K562 (cell line): ENCODE measurements around the gene MYADML2. TPM values are rescaled to one million over a fixed set of nuclear protein-coding genes. Genes with fewer than 3 reads are reported as not detected.

Experiments used
- ATAC-seq: fragments of 200-7000 bp; cut with Tn5 transposase; 3 replicates; pipeline ENCODE4 v1.9.1; 2020; ENCODE audit warnings: moderate library complexity
- BruUV-seq: library from RNA; stranded (reverse); fragments of 400-500 nt; replicated peaks from 2 replicates; lab custom pipeline; 2021; lab: Mats Ljungman, UMichigan
- CTCF ChIA-PET: fragments of 300-600 bp; formaldehyde crosslinking; extraction: SDS; loops from one replicate; lab custom pipeline; 2021; ENCODE audit warnings: low intra/inter-chr PET ratio; lab: Yijun Ruan, JAX
- POLR2A ChIA-PET: fragments of 300-600, 350-650 bp; sonication (Branson Sonifier 250); formaldehyde crosslinking; extraction: SDS; loops from one replicate; lab custom pipeline; 2021; ENCODE audit warnings: antibody characterized with exemption, inconsistent platforms; lab: Yijun Ruan, JAX
- DNase-seq, 4 experiments: peaks; one replicate each; pipeline versions ENCODE4 v3.0.0 to v3.0.0-alpha.2; 2011 to 2018; ENCODE audit warnings: low spot score in 3 of 4, mixed read lengths in 3 of 4; ENCODE audit errors: extremely low read depth in 1 of 4
- FAIRE-seq: peaks from 2 replicates; lab custom pipeline; 2011; peaks lifted over from hg19 to GRCh38; lab: Jason Lieb, UNC
- H2AFZ ChIP-seq: 2 replicates; pipeline ENCODE4 v1.6.0; 2011; ENCODE audit warnings: low read depth, low read length, control low read depth, inconsistent platforms
- H3K27ac ChIP-seq: fragments of 200-600 bp; 3 replicates; pipeline ENCODE4 v1.8.0; 2011; ENCODE audit warnings: low read depth, mild to moderate bottlenecking, control low read depth, inconsistent platforms, low read length, moderate library complexity, mixed read lengths; ENCODE audit errors: extremely low read depth
- H3K27me3 ChIP-seq, 2 experiments: fragments of 300-600 bp in 1 of 2; 2 replicates in 1 of 2; 3 replicates in 1 of 2; pipeline versions ENCODE4 v1.6.0 to v1.8.0; 2011; ENCODE audit warnings: inconsistent platforms in 2 of 2, low read length in 2 of 2, mild to moderate bottlenecking in 1 of 2, mixed read lengths in 1 of 2, moderate library complexity in 1 of 2; ENCODE audit not compliant: control insufficient read depth in 2 of 2, insufficient read depth in 2 of 2
- H3K36me3 ChIP-seq: fragments of 300-600 bp; 3 replicates; pipeline ENCODE4 v1.8.0; 2011; ENCODE audit warnings: mild to moderate bottlenecking, low read length, inconsistent platforms; ENCODE audit not compliant: control insufficient read depth, insufficient read depth
- H3K4me1 ChIP-seq, 2 experiments: fragments of 200-600 bp in 1 of 2; replicated peaks in 1 of 2; 2 replicates in 1 of 2; 3 replicates in 1 of 2; pipeline versions ENCODE4 v1.5.1 to v1.8.0; 2011; ENCODE audit warnings: inconsistent platforms in 2 of 2, low read length in 2 of 2, mild to moderate bottlenecking in 1 of 2, mixed read lengths in 1 of 2, moderate library complexity in 1 of 2; ENCODE audit not compliant: control insufficient read depth in 2 of 2, insufficient read depth in 2 of 2
- H3K4me2 ChIP-seq: 2 replicates; pipeline ENCODE4 v1.6.1; 2011; ENCODE audit warnings: low read length, control low read depth, inconsistent platforms, mixed read lengths; ENCODE audit not compliant: insufficient read depth
- H3K4me3 ChIP-seq: fragments of 200-600 bp; sonication (generic), shearing (Covaris generic); 2 replicates; pipeline ENCODE4 v1.5.1; 2016; ENCODE audit warnings: control low read depth, inconsistent platforms
- H3K79me2 ChIP-seq: fragments of 200-600 bp; 3 replicates; pipeline ENCODE4 v1.8.0; 2011; ENCODE audit warnings: low read length, inconsistent platforms; ENCODE audit not compliant: control insufficient read depth, insufficient read depth
- H3K9ac ChIP-seq, 2 experiments: 2 replicates each; pipeline versions ENCODE4 v1.6.0 to v1.6.1; 2011; ENCODE audit warnings: low read depth in 2 of 2, low read length in 2 of 2, control low read depth in 1 of 2, inconsistent platforms in 1 of 2, mild to moderate bottlenecking in 1 of 2, mixed read lengths in 1 of 2; ENCODE audit not compliant: insufficient read depth in 1 of 2
- H3K9me1 ChIP-seq: one replicate; pipeline ENCODE4 v1.6.0; 2011; ENCODE audit warnings: inconsistent platforms, mild to moderate bottlenecking, low read length, moderate library complexity; ENCODE audit not compliant: control insufficient read depth, insufficient read depth
- H3K9me3 ChIP-seq: replicated peaks from 2 replicates; pipeline ENCODE4 v1.5.1; 2011; ENCODE audit warnings: low read depth, low read length, inconsistent platforms; ENCODE audit not compliant: control insufficient read depth, insufficient read depth
- H4K20me1 ChIP-seq: replicated peaks from 2 replicates; pipeline ENCODE4 v1.6.1; 2011; ENCODE audit warnings: low read length, inconsistent platforms, mixed read lengths; ENCODE audit not compliant: control insufficient read depth, insufficient read depth
- POLR2G ChIP-seq: fragments of 200-400 bp; formaldehyde crosslinking; IDR thresholded peaks from 2 replicates; pipeline ENCODE4 v1.6.1; 2017; ENCODE audit warnings: low read depth, mild to moderate bottlenecking, antibody characterized with exemption, low read length, moderate library complexity
- RBFOX2 ChIP-seq: fragments of 200-400 bp; formaldehyde crosslinking; IDR thresholded peaks from 2 replicates; pipeline ENCODE4 v1.6.1; 2017; ENCODE audit warnings: low read depth, mild to moderate bottlenecking, low read length, moderate library complexity
- TARDBP ChIP-seq: fragments of 450-650 bp; IDR thresholded peaks from 2 replicates; pipeline ENCODE4 v1.6.1; 2016
- WGBS: fragments of 100-300 bp; shearing (Covaris generic); methylation state at CpG from one replicate; pipeline ENCODE4 v1.1.6; 2016; ENCODE audit warnings: low coverage, mixed read lengths; ENCODE audit not compliant: insufficient coverage; ENCODE audit errors: missing lambda C conversion rate; 5-methylcytosine and 5-hydroxymethylcytosine counted together
- in situ Hi-C: fragments of 300-500 bp; cut with MboI; formaldehyde crosslinking; loops from 4 replicates; pipeline ENCODE4 v1.15.0; 2018; ENCODE audit warnings: inconsistent platforms, mixed read lengths
- intact Hi-C: fragments of 100-400 bp; cut with micrococcal nuclease; formaldehyde crosslinking; loops from 2 replicates; pipeline ENCODE4 v1.14.2; 2022
- polyA plus RNA-seq, 8 experiments: library from polyadenylated mRNA; depleted of rRNA in 4 of 8; stranded (reverse) in 5 of 8; unstranded in 3 of 8; fragments of >200 nt; fragmentation: Nextera tagmentation in 2 of 8; fragmentation: Illumina TruSeq in 1 of 8; extraction: Ambion mirVana in 2 of 8; extraction: Trizol in 1 of 8; gene quantifications; 2 replicates each; pipeline versions ENCODE4 v1.2.1 to v1.2.3, GENCODE V29; 2011 to 2014; ENCODE audit warnings: inconsistent platforms in 1 of 8, missing spikeins in 1 of 8
- total RNA-seq, 7 experiments: library from RNA; depleted of rRNA in 6 of 7; stranded (reverse); fragments of >200 nt in 6 of 7; fragmentation: Illumina TruSeq in 2 of 7; extraction: Trizol in 2 of 7; gene quantifications; 2 replicates each; pipeline versions ENCODE4 v1.2.1 to v1.2.3, GENCODE V29; 2011 to 2021; ENCODE audit warnings: low replicate concordance in 1 of 7
- TF ChIP-seq, protein P1 (sequence below): sonication (generic); formaldehyde crosslinking; IDR thresholded peaks from 2 replicates; pipeline ENCODE4 v1.8.0; 2023; ENCODE audit warnings: mild to moderate bottlenecking, missing genetic modification reagents

The MYADML2 gene
- total and polyA plus RNA-seq, 9 of the 15 experiments (the other 6 are each of a cell fraction or from before 2014, with no cell fraction given), result not detected

DNA sequence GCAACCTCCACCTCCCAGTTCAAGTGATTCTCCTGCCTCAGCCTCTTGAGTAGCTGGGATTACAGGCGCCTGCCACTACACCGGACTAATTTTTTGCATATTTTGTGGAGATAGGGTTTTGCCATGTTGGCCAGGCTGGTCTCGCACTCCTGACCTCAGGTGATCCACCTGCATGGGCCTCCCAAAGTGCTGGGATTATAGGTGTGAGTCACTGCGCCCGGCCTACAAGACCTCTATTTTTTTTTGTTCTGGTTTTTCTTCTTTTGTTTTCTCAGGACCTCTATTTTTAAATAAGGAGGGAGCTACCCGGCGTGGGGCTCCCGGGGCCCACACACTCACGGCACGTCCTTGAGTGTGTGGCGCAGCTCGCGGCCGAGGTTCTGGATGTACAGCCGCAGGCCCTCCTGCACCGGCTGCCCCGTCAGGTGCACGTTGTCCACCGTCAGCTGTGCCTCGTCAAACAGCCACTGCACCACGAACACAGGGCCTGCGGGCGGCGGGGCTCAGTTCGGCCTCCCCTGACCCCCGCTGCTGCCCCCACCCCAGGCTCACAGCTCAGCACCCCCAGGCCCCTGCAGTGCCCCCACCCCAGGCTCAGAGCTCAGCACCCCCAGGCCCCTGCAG is 8.1 kb upstream of the MYADML2 start:
- peaks cover 7 to 55% of the 10 kb centered on the region in 2 experiments; a peak in 4 of 5 replicates for H3K4me1 ChIP-seq
- no peak overlapping the region for H2AFZ ChIP-seq
- H3K27ac ChIP-seq, result no peak overlapping the region
- no peak overlapping the region for H3K4me3 ChIP-seq
- BruUV-seq, result no TSS peak
- H3K4me2 ChIP-seq, result no peak overlapping the region
- no peak for TF ChIP-seq TARDBP
- peak; percentile 40; the same call in 1 of the 2 replicates for TF ChIP-seq POLR2G
- peak; percentile 58 for TF ChIP-seq RBFOX2
- TF ChIP-seq, protein P1, sequence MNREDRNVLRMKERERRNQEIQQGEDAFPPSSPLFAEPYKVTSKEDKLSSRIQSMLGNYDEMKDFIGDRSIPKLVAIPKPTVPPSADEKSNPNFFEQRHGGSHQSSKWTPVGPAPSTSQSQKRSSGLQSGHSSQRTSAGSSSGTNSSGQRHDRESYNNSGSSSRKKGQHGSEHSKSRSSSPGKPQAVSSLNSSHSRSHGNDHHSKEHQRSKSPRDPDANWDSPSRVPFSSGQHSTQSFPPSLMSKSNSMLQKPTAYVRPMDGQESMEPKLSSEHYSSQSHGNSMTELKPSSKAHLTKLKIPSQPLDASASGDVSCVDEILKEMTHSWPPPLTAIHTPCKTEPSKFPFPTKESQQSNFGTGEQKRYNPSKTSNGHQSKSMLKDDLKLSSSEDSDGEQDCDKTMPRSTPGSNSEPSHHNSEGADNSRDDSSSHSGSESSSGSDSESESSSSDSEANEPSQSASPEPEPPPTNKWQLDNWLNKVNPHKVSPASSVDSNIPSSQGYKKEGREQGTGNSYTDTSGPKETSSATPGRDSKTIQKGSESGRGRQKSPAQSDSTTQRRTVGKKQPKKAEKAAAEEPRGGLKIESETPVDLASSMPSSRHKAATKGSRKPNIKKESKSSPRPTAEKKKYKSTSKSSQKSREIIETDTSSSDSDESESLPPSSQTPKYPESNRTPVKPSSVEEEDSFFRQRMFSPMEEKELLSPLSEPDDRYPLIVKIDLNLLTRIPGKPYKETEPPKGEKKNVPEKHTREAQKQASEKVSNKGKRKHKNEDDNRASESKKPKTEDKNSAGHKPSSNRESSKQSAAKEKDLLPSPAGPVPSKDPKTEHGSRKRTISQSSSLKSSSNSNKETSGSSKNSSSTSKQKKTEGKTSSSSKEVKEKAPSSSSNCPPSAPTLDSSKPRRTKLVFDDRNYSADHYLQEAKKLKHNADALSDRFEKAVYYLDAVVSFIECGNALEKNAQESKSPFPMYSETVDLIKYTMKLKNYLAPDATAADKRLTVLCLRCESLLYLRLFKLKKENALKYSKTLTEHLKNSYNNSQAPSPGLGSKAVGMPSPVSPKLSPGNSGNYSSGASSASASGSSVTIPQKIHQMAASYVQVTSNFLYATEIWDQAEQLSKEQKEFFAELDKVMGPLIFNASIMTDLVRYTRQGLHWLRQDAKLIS (CRISPR knock-in tag), result no peak
- POLR2A ChIA-PET, result interaction anchor here (1.0 to 1.8 kb wide), 4 partner anchors 14 to 68 kb away, joined by 3 to 12 read pairs (median 6); partner anchors contain the start of genes CENPX, LRRC45 and PYCR1
- intact Hi-C loops (loop anchor here (10.0 kb wide), 1 partner anchor 200 kb away; no protein-coding TSS in a partner anchor), in situ Hi-C loops (no loop called here)
- WGBS, result 87% methylated on average over 3 of the region's 26 CpGs
- no peaks in the 10 kb centered on the region for H3K27me3 ChIP-seq
- H3K9ac ChIP-seq, result no peak overlapping the region
- FAIRE-seq, result no peak
- peaks cover 19% of the 10 kb centered on the region for H3K79me2 ChIP-seq
- CTCF ChIA-PET, result no interaction called here
- no peaks in the 10 kb centered on the region; the same call in 1 of the 2 replicates for H3K9me3 ChIP-seq
- peaks cover 19% of the 10 kb centered on the region; the same call in 2 of the 3 replicates for H3K36me3 ChIP-seq
- H3K9me1 ChIP-seq, result no peaks in the 10 kb centered on the region
- no peak for DNase-seq
- no peaks in the 10 kb centered on the region for H4K20me1 ChIP-seq
- no peak for ATAC-seq
